ENCODE results near the gene BDKRB1. TPM values are rescaled to one million over a fixed set of nuclear protein-coding genes. Genes with fewer than 3 reads are reported as not detected.

The BDKRB1 gene
- total and polyA plus RNA-seq, 2 donors (not counting 3 experiments of a cell fraction or from before 2014, with no cell fraction given): not detected

- H4K20me1 ChIP-seq (replicated peaks; ENCODE audit: control insufficient read depth, extremely low read depth, insufficient read depth, low read length): no peaks in the 10 kb centered on the region
- no peaks in the 10 kb centered on the region for H3K79me2 ChIP-seq (ENCODE audit: control insufficient read depth, insufficient read depth, low read length)
- no TSS peak for BruUV-seq (replicated peaks)
- no peak overlapping the region for H3K4me3 ChIP-seq (replicated peaks in 1 of 3; ENCODE audit: insufficient read depth in 1 of 3, low read depth in 1 of 3, low read length in 3 of 3)
- no peak for FAIRE-seq
- TF ChIP-seq GATA2 (IDR thresholded peaks at IDR 0.05; ENCODE audit: insufficient read depth, insufficient read length, low read depth, low read length): no peak
- no peak for TF ChIP-seq MAX (IDR thresholded peaks at IDR 0.05; ENCODE audit: insufficient read depth, insufficient read length)
- no peak for TF ChIP-seq POLR2A (IDR thresholded peaks at IDR 0.05; ENCODE audit: low read depth, low read length)
- no peak for TF ChIP-seq JUN (IDR thresholded peaks at IDR 0.05; ENCODE audit: borderline replicate concordance, insufficient read depth, insufficient read length, low read depth)
- H3K9me1 ChIP-seq (replicated peaks; ENCODE audit: control insufficient read depth, extremely low read depth, insufficient read depth, low read length): no peaks in the 10 kb centered on the region
- no peak for DNase-seq (ENCODE audit: low read depth, low spot score)
- ChIA-PET POLR2A (no interaction called here), CTCF (interaction anchor here (1.7 kb wide), 1 partner anchor 45 kb away, joined by 3 read pairs; no protein-coding TSS in a partner anchor)
- no peaks in the 10 kb centered on the region for H3K9me3 ChIP-seq (replicated peaks; ENCODE audit: control insufficient read depth, insufficient read depth, low read length)
- no peak overlapping the region for H3K9ac ChIP-seq (replicated peaks; ENCODE audit: extremely low read depth, insufficient read depth, low read length)
- dilution Hi-C loops (cut with MboI; ENCODE audit: extremely low pct_ligation_motif_present, low sequenced_read_pairs): no loop called here
- no peaks in the 10 kb centered on the region for H3K27me3 ChIP-seq (ENCODE audit: control insufficient read depth in 2 of 2, insufficient read depth in 2 of 2, low read length in 2 of 2)
- intact Hi-C loops (cut with micrococcal nuclease): no loop called here
- no peak overlapping the region for H3K4me2 ChIP-seq (ENCODE audit: insufficient read depth, low read length)
- no peak overlapping the region for H3K27ac ChIP-seq (ENCODE audit: insufficient read depth, low read depth, low read length)
- H3K36me3 ChIP-seq (ENCODE audit: control insufficient read depth in 2 of 2, extremely low read depth in 1 of 2, insufficient read depth in 2 of 2, low read length in 2 of 2): no peaks in the 10 kb centered on the region
- no peak overlapping the region for H2AFZ ChIP-seq (ENCODE audit: low read depth, low read length)
- no peaks in the 10 kb centered on the region for H3K4me1 ChIP-seq (ENCODE audit: control insufficient read depth, extremely low read depth, insufficient read depth, low read length)
Measured at GRCh38 chr14:96231056-96231455, 25.0 kb upstream of the BDKRB1 start.

- Histone ChIP-seq H4K20me1 (replicated peaks; ENCODE audit: control insufficient read depth, extremely low read depth, insufficient read depth, low read length) (no peaks in the 10 kb centered on the region), H3K36me3 (ENCODE audit: control insufficient read depth in 2 of 2, extremely low read depth in 1 of 2, insufficient read depth in 2 of 2, low read length in 2 of 2) (no peaks in the 10 kb centered on the region), H3K27me3 (ENCODE audit: control insufficient read depth in 2 of 2, insufficient read depth in 2 of 2, low read length in 2 of 2) (no peaks in the 10 kb centered on the region), H3K9ac (replicated peaks; ENCODE audit: extremely low read depth, insufficient read depth, low read length) (no peak overlapping the region), H3K27ac (ENCODE audit: insufficient read depth, low read depth, low read length) (no peak overlapping the region), H2AFZ (ENCODE audit: low read depth, low read length) (no peak overlapping the region), H3K4me3 (replicated peaks in 1 of 3; ENCODE audit: insufficient read depth in 1 of 3, low read depth in 1 of 3, low read length in 3 of 3) (no peak overlapping the region), H3K9me1 (replicated peaks; ENCODE audit: control insufficient read depth, extremely low read depth, insufficient read depth, low read length) (no peaks in the 10 kb centered on the region), H3K9me3 (replicated peaks; ENCODE audit: control insufficient read depth, insufficient read depth, low read length) (no peaks in the 10 kb centered on the region), H3K79me2 (ENCODE audit: control insufficient read depth, insufficient read depth, low read length) (no peaks in the 10 kb centered on the region), H3K4me1 (ENCODE audit: control insufficient read depth, extremely low read depth, insufficient read depth, low read length) (no peaks in the 10 kb centered on the region), H3K4me2 (ENCODE audit: insufficient read depth, low read length) (no peak overlapping the region)
- ChIA-PET POLR2A (no interaction called here), CTCF (interaction anchor here (1.7 kb wide), 1 partner anchor 44 kb away, joined by 3 read pairs; no protein-coding TSS in a partner anchor)
- DNase-seq (ENCODE audit: low read depth, low spot score) (no peak), FAIRE-seq (no peak)
- intact Hi-C loops (cut with micrococcal nuclease): no loop called here
- dilution Hi-C loops (cut with MboI; ENCODE audit: extremely low pct_ligation_motif_present, low sequenced_read_pairs): no loop called here
- TF ChIP-seq EZH2 (IDR thresholded peaks at IDR 0.05; ENCODE audit: borderline replicate concordance, low read depth, low read length, severe bottlenecking): no peak
- no peak for TF ChIP-seq POLR2AphosphoS5 (IDR thresholded peaks at IDR 0.05; ENCODE audit: insufficient read depth, low read depth, low read length)
- no peak for TF ChIP-seq POLR2A (IDR thresholded peaks at IDR 0.05; ENCODE audit: low read depth, low read length)
- TF ChIP-seq GATA2 (IDR thresholded peaks at IDR 0.05; ENCODE audit: insufficient read depth, insufficient read length, low read depth, low read length): no peak
- TF ChIP-seq JUN (IDR thresholded peaks at IDR 0.05; ENCODE audit: borderline replicate concordance, insufficient read depth, insufficient read length, low read depth): no peak
- TF ChIP-seq MAX (IDR thresholded peaks at IDR 0.05; ENCODE audit: insufficient read depth, insufficient read length): no peak
- TF ChIP-seq CTCF (IDR thresholded peaks at IDR 0.05; ENCODE audit: extremely low read depth in 1 of 2, insufficient read depth in 1 of 2, low read depth in 1 of 2, low read length in 2 of 2): no peak
- no TSS peak for BruUV-seq (replicated peaks)
Measured at GRCh38 chr14:96231526-96232130, 24.4 kb upstream of the BDKRB1 start.
